Measurements from ENCODE around the gene AADAT. TPM values are rescaled to one million over a fixed set of nuclear protein-coding genes. Genes with fewer than 3 reads are reported as not detected.
"Not testable (repeated sequence)": the region's sequence is repeated elsewhere in the genome, so short reads cannot be mapped to it uniquely, and the experiment has no call there.

Gene AADAT
- total and polyA plus RNA-seq, 9 of the 15 experiments (the other 6 are each of a cell fraction or from before 2014, with no cell fraction given) = 0.06 to 0.07 TPM; not detected in 7

DNA sequence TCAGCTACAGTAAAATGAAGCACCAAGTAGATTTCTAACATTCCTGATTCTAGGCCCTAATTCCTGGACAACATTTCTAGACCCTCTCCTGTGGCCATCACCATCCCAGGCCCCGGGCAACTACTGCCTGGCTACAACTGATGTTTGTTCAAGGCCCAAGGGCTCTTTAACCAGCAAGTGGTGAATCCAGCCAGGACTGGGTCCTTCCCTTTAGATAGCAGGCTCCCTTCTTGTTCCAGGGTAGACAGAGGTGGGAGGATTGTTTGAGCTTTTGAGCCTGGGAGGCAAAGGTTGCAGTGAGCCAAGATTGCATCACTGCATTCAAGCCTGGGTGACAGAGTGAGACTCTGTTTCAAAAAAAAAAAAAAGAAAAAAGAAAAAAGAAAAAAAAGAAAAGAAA lies 12.7 kb upstream of the AADAT start:
- DNase-seq (ENCODE audit: extremely low read depth in 1 of 4, low spot score in 3 of 4) = no peak
- no peaks in the 10 kb centered on the region for H3K79me2 ChIP-seq (ENCODE audit: control insufficient read depth, insufficient read depth, low read length)
- no peak overlapping the region for H3K4me3 ChIP-seq
- H3K27ac ChIP-seq (ENCODE audit: extremely low read depth, low read depth, low read length) = no peak overlapping the region
- no peak overlapping the region for H2AFZ ChIP-seq (ENCODE audit: low read depth, low read length)
- H3K4me2 ChIP-seq (ENCODE audit: insufficient read depth, low read length) = no peak overlapping the region
- TF ChIP-seq, protein P1, sequence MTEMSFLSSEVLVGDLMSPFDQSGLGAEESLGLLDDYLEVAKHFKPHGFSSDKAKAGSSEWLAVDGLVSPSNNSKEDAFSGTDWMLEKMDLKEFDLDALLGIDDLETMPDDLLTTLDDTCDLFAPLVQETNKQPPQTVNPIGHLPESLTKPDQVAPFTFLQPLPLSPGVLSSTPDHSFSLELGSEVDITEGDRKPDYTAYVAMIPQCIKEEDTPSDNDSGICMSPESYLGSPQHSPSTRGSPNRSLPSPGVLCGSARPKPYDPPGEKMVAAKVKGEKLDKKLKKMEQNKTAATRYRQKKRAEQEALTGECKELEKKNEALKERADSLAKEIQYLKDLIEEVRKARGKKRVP (CRISPR knock-in tag; IDR thresholded peaks at IDR 0.05) = no peak
- TF ChIP-seq KDM4B (IDR thresholded peaks at IDR 0.05; ENCODE audit: borderline replicate concordance in 2 of 2, low read depth in 1 of 2) = no peak
- TF ChIP-seq, protein P2, sequence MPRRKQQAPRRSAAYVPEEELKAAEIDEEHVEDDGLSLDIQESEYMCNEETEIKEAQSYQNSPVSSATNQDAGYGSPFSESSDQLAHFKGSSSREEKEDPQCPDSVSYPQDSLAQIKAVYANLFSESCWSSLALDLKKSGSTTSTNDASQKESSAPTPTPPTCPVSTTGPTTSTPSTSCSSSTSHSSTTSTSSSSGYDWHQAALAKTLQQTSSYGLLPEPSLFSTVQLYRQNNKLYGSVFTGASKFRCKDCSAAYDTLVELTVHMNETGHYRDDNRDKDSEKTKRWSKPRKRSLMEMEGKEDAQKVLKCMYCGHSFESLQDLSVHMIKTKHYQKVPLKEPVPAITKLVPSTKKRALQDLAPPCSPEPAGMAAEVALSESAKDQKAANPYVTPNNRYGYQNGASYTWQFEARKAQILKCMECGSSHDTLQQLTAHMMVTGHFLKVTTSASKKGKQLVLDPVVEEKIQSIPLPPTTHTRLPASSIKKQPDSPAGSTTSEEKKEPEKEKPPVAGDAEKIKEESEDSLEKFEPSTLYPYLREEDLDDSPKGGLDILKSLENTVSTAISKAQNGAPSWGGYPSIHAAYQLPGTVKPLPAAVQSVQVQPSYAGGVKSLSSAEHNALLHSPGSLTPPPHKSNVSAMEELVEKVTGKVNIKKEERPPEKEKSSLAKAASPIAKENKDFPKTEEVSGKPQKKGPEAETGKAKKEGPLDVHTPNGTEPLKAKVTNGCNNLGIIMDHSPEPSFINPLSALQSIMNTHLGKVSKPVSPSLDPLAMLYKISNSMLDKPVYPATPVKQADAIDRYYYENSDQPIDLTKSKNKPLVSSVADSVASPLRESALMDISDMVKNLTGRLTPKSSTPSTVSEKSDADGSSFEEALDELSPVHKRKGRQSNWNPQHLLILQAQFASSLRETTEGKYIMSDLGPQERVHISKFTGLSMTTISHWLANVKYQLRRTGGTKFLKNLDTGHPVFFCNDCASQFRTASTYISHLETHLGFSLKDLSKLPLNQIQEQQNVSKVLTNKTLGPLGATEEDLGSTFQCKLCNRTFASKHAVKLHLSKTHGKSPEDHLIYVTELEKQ (CRISPR knock-in tag; IDR thresholded peaks at IDR 0.05) = no peak
- TF ChIP-seq, protein P3, sequence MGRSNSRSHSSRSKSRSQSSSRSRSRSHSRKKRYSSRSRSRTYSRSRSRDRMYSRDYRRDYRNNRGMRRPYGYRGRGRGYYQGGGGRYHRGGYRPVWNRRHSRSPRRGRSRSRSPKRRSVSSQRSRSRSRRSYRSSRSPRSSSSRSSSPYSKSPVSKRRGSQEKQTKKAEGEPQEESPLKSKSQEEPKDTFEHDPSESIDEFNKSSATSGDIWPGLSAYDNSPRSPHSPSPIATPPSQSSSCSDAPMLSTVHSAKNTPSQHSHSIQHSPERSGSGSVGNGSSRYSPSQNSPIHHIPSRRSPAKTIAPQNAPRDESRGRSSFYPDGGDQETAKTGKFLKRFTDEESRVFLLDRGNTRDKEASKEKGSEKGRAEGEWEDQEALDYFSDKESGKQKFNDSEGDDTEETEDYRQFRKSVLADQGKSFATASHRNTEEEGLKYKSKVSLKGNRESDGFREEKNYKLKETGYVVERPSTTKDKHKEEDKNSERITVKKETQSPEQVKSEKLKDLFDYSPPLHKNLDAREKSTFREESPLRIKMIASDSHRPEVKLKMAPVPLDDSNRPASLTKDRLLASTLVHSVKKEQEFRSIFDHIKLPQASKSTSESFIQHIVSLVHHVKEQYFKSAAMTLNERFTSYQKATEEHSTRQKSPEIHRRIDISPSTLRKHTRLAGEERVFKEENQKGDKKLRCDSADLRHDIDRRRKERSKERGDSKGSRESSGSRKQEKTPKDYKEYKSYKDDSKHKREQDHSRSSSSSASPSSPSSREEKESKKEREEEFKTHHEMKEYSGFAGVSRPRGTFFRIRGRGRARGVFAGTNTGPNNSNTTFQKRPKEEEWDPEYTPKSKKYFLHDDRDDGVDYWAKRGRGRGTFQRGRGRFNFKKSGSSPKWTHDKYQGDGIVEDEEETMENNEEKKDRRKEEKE (IDR thresholded peaks at IDR 0.05; ENCODE audit: borderline replicate concordance in 1 of 2, control insufficient read depth in 1 of 2, low read depth in 2 of 2, low read length in 1 of 2) = no peak
- TF ChIP-seq HNRNPK (IDR thresholded peaks at IDR 0.05; ENCODE audit: low read depth, low read length, poor library complexity, severe bottlenecking) = no peak
- no peaks in the 10 kb centered on the region for H3K9me1 ChIP-seq (ENCODE audit: control insufficient read depth, insufficient read depth, low read length)
- in situ Hi-C loops (cut with MboI) = no loop called here
- no peaks in the 10 kb centered on the region for H3K9me3 ChIP-seq (replicated peaks; ENCODE audit: control insufficient read depth, insufficient read depth, low read depth, low read length)
- H3K27me3 ChIP-seq (ENCODE audit: control insufficient read depth in 2 of 2, insufficient read depth in 2 of 2, low read length in 2 of 2) = no peaks in the 10 kb centered on the region
- ChIA-PET POLR2A (no interaction called here), CTCF (ENCODE audit: low intra/inter-chr PET ratio) (no interaction called here)
- FAIRE-seq = no peak
- intact Hi-C loops (cut with micrococcal nuclease) = no loop called here
- H3K36me3 ChIP-seq (ENCODE audit: control insufficient read depth, insufficient read depth, low read length) = no peaks in the 10 kb centered on the region
- H3K9ac ChIP-seq (ENCODE audit: insufficient read depth in 1 of 2, low read depth in 2 of 2, low read length in 2 of 2) = no peak overlapping the region
- no peaks in the 10 kb centered on the region for H4K20me1 ChIP-seq (replicated peaks; ENCODE audit: control insufficient read depth, insufficient read depth, low read length)
- H3K4me1 ChIP-seq (replicated peaks in 1 of 2; ENCODE audit: control insufficient read depth in 2 of 2, insufficient read depth in 2 of 2, low read length in 2 of 2) = no peaks in the 10 kb centered on the region
- BruUV-seq (replicated peaks) = no TSS peak
- no peak for ATAC-seq
- WGBS (ENCODE audit: insufficient coverage, low coverage, missing lambda C conversion rate) = 0% methylated on average over 1 of the region's 1 CpG

DNA sequence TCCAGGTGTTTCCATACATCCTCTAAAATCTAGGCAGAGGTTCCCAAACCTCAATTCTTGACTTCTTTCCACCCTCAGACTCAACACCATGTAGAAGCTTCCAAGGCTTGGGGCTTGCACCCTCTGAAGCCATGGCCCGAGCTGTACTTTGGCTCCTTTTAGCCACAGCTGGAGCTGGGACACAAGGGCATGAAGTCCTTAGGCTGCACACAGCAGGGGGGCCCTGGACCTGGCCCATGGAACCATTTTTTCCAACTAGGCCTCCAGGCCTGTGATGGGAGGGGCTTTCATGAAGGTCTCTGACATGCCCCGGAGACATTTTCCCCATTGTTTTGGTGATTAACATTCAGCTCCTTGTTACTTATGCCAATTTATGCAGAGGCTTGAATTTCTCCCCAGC lies 8.4 kb upstream of the AADAT start:
- H3K4me1 ChIP-seq (replicated peaks in 1 of 2; ENCODE audit: control insufficient read depth in 2 of 2, insufficient read depth in 2 of 2, low read length in 2 of 2); H3K27ac ChIP-seq (ENCODE audit: extremely low read depth, low read depth, low read length); H3K79me2 ChIP-seq (ENCODE audit: control insufficient read depth, insufficient read depth, low read length); POLR2A ChIA-PET; H3K4me2 ChIP-seq (ENCODE audit: insufficient read depth, low read length); H2AFZ ChIP-seq (ENCODE audit: low read depth, low read length); H3K36me3 ChIP-seq (ENCODE audit: control insufficient read depth, insufficient read depth, low read length); H4K20me1 ChIP-seq (replicated peaks; ENCODE audit: control insufficient read depth, insufficient read depth, low read length); CTCF ChIA-PET (ENCODE audit: low intra/inter-chr PET ratio); FAIRE-seq; ATAC-seq; H3K9ac ChIP-seq (ENCODE audit: insufficient read depth in 1 of 2, low read depth in 2 of 2, low read length in 2 of 2); H3K9me1 ChIP-seq (ENCODE audit: control insufficient read depth, insufficient read depth, low read length); H3K9me3 ChIP-seq (replicated peaks; ENCODE audit: control insufficient read depth, insufficient read depth, low read depth, low read length); H3K27me3 ChIP-seq (ENCODE audit: control insufficient read depth in 2 of 2, insufficient read depth in 2 of 2, low read length in 2 of 2); DNase-seq (ENCODE audit: extremely low read depth in 1 of 4, low spot score in 3 of 4); intact Hi-C loops (cut with micrococcal nuclease); H3K4me3 ChIP-seq; BruUV-seq (replicated peaks); in situ Hi-C loops (cut with MboI): not testable (repeated sequence)
- WGBS (ENCODE audit: insufficient coverage, low coverage, missing lambda C conversion rate) = 0% methylated on average over 2 of the region's 2 CpGs

All from K562 (cell line).